Endothelial cell of umbilical vein (primary cell): ENCODE measurements around the gene RPLP2. TPM values are rescaled to one million over a fixed set of nuclear protein-coding genes. Genes with fewer than 3 reads are reported as not detected.

Experiments
- BruUV-seq: library from RNA; stranded (reverse); fragments of 400-500 nt; replicated peaks from 2 replicates; lab custom pipeline; 2021; lab: Mats Ljungman, UMichigan
- CTCF ChIA-PET: fragments of 300-600, 350-600 bp; sonication (Branson Sonifier 250); formaldehyde crosslinking; loops from one replicate; lab custom pipeline; 2021; ENCODE audit warnings: antibody characterized with exemption, inconsistent platforms; lab: Charles Lee
- POLR2A ChIA-PET: fragments of 300-600, 350-600 bp; sonication (Branson Sonifier 250); formaldehyde crosslinking; loops from one replicate; lab custom pipeline; 2021; ENCODE audit warnings: antibody characterized with exemption, inconsistent platforms; lab: Charles Lee
- DNase-seq: peaks from one replicate; pipeline ENCODE4 v3.0.0-alpha.2; 2011; ENCODE audit warnings: low read depth, low spot score
- FAIRE-seq: peaks from 2 replicates; lab custom pipeline; 2011; peaks lifted over from hg19 to GRCh38; lab: Jason Lieb, UNC
- H2AFZ ChIP-seq: 2 replicates; pipeline ENCODE4 v1.6.0; 2012; ENCODE audit warnings: low read depth, low read length, control low read depth, inconsistent platforms
- H3K27ac ChIP-seq: 2 replicates; pipeline ENCODE4 v1.5.1; 2011; ENCODE audit warnings: low read depth, mild to moderate bottlenecking, control low read depth, low read length, moderate library complexity; ENCODE audit not compliant: insufficient read depth
- H3K27me3 ChIP-seq, 2 experiments: 2 replicates each; pipeline versions ENCODE4 v1.6.0 to v1.6.1; 2011; ENCODE audit warnings: low read length in 2 of 2, mixed read lengths in 1 of 2; ENCODE audit not compliant: control insufficient read depth in 2 of 2, insufficient read depth in 2 of 2
- H3K36me3 ChIP-seq, 2 experiments: 2 replicates in 1 of 2; 3 replicates in 1 of 2; pipeline ENCODE4 v1.5.1; 2011; ENCODE audit warnings: low read length in 2 of 2, mild to moderate bottlenecking in 1 of 2, moderate library complexity in 1 of 2; ENCODE audit not compliant: control insufficient read depth in 2 of 2, insufficient read depth in 2 of 2; ENCODE audit errors: extremely low read depth in 1 of 2
- H3K4me1 ChIP-seq: 3 replicates; pipeline ENCODE4 v1.5.1; 2011; ENCODE audit warnings: mild to moderate bottlenecking, low read length; ENCODE audit not compliant: control insufficient read depth, insufficient read depth; ENCODE audit errors: extremely low read depth
- H3K4me2 ChIP-seq: 2 replicates; pipeline ENCODE4 v1.6.1; 2011; ENCODE audit warnings: low read length, control low read depth, mixed read lengths; ENCODE audit not compliant: insufficient read depth
- H3K4me3 ChIP-seq, 3 experiments: fragments of 200-600 bp in 1 of 3; sonication (generic), shearing (Covaris generic) in 1 of 3; replicated peaks in 1 of 3; 2 replicates each; pipeline ENCODE4 v1.5.1; 2011 to 2016; ENCODE audit warnings: control low read depth in 3 of 3, low read length in 3 of 3, mild to moderate bottlenecking in 2 of 3, inconsistent platforms in 1 of 3, low read depth in 1 of 3, moderate library complexity in 1 of 3; ENCODE audit not compliant: insufficient read depth in 1 of 3
- H3K79me2 ChIP-seq: 2 replicates; pipeline ENCODE4 v1.6.0; 2012; ENCODE audit warnings: low read length, inconsistent platforms; ENCODE audit not compliant: control insufficient read depth, insufficient read depth
- H3K9ac ChIP-seq: replicated peaks from 2 replicates; pipeline ENCODE3; 2011; ENCODE audit warnings: low read length, control low read depth; ENCODE audit not compliant: insufficient read depth; ENCODE audit errors: extremely low read depth
- H3K9me1 ChIP-seq: replicated peaks from 3 replicates; pipeline ENCODE4 v1.6.0; 2011; ENCODE audit warnings: mild to moderate bottlenecking, low read length; ENCODE audit not compliant: control insufficient read depth, insufficient read depth; ENCODE audit errors: extremely low read depth
- H3K9me3 ChIP-seq: replicated peaks from 2 replicates; pipeline ENCODE4 v1.5.1; 2012; ENCODE audit warnings: low read length, inconsistent platforms; ENCODE audit not compliant: control insufficient read depth, insufficient read depth
- H4K20me1 ChIP-seq: replicated peaks from 2 replicates; pipeline ENCODE3; 2011; ENCODE audit warnings: mild to moderate bottlenecking, low read length; ENCODE audit not compliant: control insufficient read depth, insufficient read depth; ENCODE audit errors: extremely low read depth
- CTCF ChIP-seq, 2 donors: IDR thresholded peaks; 1 replicate in 1 of 2; 2 replicates in 1 of 2; pipeline ENCODE4 v1.5.1; 2011; ENCODE audit warnings: low read length in 2 of 2, mild to moderate bottlenecking in 2 of 2, moderate library complexity in 2 of 2, control low read depth in 1 of 2, inconsistent platforms in 1 of 2, low read depth in 1 of 2; ENCODE audit not compliant: insufficient read depth in 1 of 2; ENCODE audit errors: extremely low read depth in 1 of 2
- EZH2 ChIP-seq: IDR thresholded peaks from 2 replicates; pipeline ENCODE4 v1.6.1; 2012; ENCODE audit warnings: borderline replicate concordance, low read depth, mild to moderate bottlenecking, moderate library complexity, low read length, inconsistent platforms; ENCODE audit not compliant: severe bottlenecking
- FOS ChIP-seq: IDR thresholded peaks from 2 replicates; pipeline ENCODE4 v1.6.1; 2011; ENCODE audit warnings: mild to moderate bottlenecking, low read length, moderate library complexity, borderline replicate concordance; ENCODE audit not compliant: insufficient read depth
- MAX ChIP-seq: IDR thresholded peaks from 2 replicates; pipeline ENCODE4 v1.6.1; 2011; ENCODE audit not compliant: insufficient read depth, insufficient read length
- MYC ChIP-seq: IDR thresholded peaks from one replicate; pipeline ENCODE4 v1.6.1; 2011; ENCODE audit warnings: mild to moderate bottlenecking, low read depth, low read length
- POLR2A ChIP-seq: IDR thresholded peaks from 2 replicates; pipeline ENCODE4 v1.6.1; 2012; ENCODE audit warnings: low read depth, mild to moderate bottlenecking, control low read depth, low read length
- POLR2AphosphoS5 ChIP-seq: IDR thresholded peaks from 2 replicates; pipeline ENCODE4 v1.6.1; 2012; ENCODE audit warnings: low read depth, mild to moderate bottlenecking, control low read depth, low read length, moderate library complexity; ENCODE audit not compliant: insufficient read depth
- dilution Hi-C: fragments of 300-500 bp; cut with MboI; formaldehyde crosslinking; loops from one replicate; pipeline ENCODE4 v1.15.0; 2019; ENCODE audit warnings: low sequenced_read_pairs; ENCODE audit not compliant: extremely low pct_ligation_motif_present
- intact Hi-C: fragments of 100-400 bp; cut with micrococcal nuclease; formaldehyde crosslinking; loops from one replicate; pipeline ENCODE4 v1.10.0; 2022
- polyA plus RNA-seq, 4 experiments: library from polyadenylated mRNA; depleted of rRNA in 3 of 4; stranded (reverse) in 3 of 4; unstranded in 1 of 4; fragments of >200 nt; gene quantifications; 2 replicates each; pipeline versions ENCODE4 v1.2.1 to v1.2.3, GENCODE V29; 2011 to 2012; ENCODE audit warnings: missing spikeins in 1 of 4
- total RNA-seq: library from RNA; stranded (reverse); gene quantifications from 2 replicates; pipeline ENCODE4 v1.2.3, GENCODE V29; 2021

RPLP2 gene
- total and polyA plus RNA-seq, 2 donors (not counting 3 experiments of a cell fraction or from before 2014, with no cell fraction given): 1,579 to 1,739 TPM

GRCh38 chr11:774873-775592 is 34.7 kb upstream of the RPLP2 start:
- Histone ChIP-seq H3K4me1 (peaks cover 23% of the 10 kb centered on the region), H3K9me3 (no peaks in the 10 kb centered on the region), H3K27me3 (no peaks in the 10 kb centered on the region), H3K36me3 (peaks cover 14 to 35% of the 10 kb centered on the region in 2 experiments), H3K4me2 (peak overlapping the region; percentile 78), H3K79me2 (peaks cover 68% of the 10 kb centered on the region), H3K9ac (peak overlapping the region; percentile 24), H4K20me1 (no peaks in the 10 kb centered on the region), H3K27ac (peak overlapping the region; percentile 1), H3K9me1 (no peaks in the 10 kb centered on the region), H3K4me3 (no peak overlapping the region), H2AFZ (no peak overlapping the region)
- intact Hi-C loops (no loop called here), dilution Hi-C loops (no loop called here)
- ChIA-PET POLR2A (interaction anchor here (0.7 kb wide), 1 partner anchor 12 kb away, joined by 4 read pairs; no protein-coding TSS in a partner anchor), CTCF (interaction anchor here (0.8 to 1.2 kb wide), 4 partner anchors 8 to 200 kb away, joined by 4 to 6 read pairs (median 4); no protein-coding TSS in a partner anchor)
- no TSS peak for BruUV-seq
- TF ChIP-seq EZH2: no peak
- no peak for TF ChIP-seq POLR2A
- no peak for TF ChIP-seq MYC
- peak; percentile 43 for TF ChIP-seq FOS
- peak; percentile 30 for TF ChIP-seq POLR2AphosphoS5
- no peak for TF ChIP-seq MAX
- no peak for TF ChIP-seq CTCF (IDR thresholded peaks at IDR 0.05; ENCODE audit: extremely low read depth in 1 of 2, insufficient read depth in 1 of 2, low read depth in 1 of 2, low read length in 2 of 2)
- DNase-seq (peak; percentile 36), FAIRE-seq (peak; percentile 78)
